HepG2 (cell line): Measurements from ENCODE around the gene SLC2A10. TPM values are rescaled to one million over a fixed set of nuclear protein-coding genes. Genes with fewer than 3 reads are reported as not detected.

Experiments
- BATF2 ChIP-seq: sonication (generic); formaldehyde crosslinking; IDR thresholded peaks from 2 replicates; pipeline ENCODE4 v1.8.0; 2022; ENCODE audit warnings: mild to moderate bottlenecking, missing genetic modification reagents, moderate library complexity
- DBP ChIP-seq: sonication (generic); formaldehyde crosslinking; IDR thresholded peaks from 2 replicates; pipeline ENCODE4 v1.4.0; 2020; ENCODE audit warnings: missing genetic modification reagents; ENCODE audit errors: not compliant biosample characterization
- E2F5 ChIP-seq: sonication (generic); formaldehyde crosslinking; conservative IDR thresholded peaks from 2 replicates; pipeline ENCODE4 v1.4.0; 2020; ENCODE audit warnings: missing genetic modification reagents
- FOSL1 ChIP-seq: sonication (generic); formaldehyde crosslinking; IDR thresholded peaks from 2 replicates; pipeline ENCODE4 v1.9.0; 2021; ENCODE audit warnings: missing genetic modification reagents, borderline replicate concordance
- KIAA2018 ChIP-seq: sonication (generic); formaldehyde crosslinking; IDR thresholded peaks from 2 replicates; pipeline ENCODE4 v1.5.0; 2020; ENCODE audit warnings: mild to moderate bottlenecking, missing genetic modification reagents, borderline replicate concordance
- MLX ChIP-seq: IDR thresholded peaks from 2 replicates; pipeline ENCODE4 v1.6.1; 2016
- SP5 ChIP-seq: IDR thresholded peaks from 2 replicates; pipeline ENCODE4 v1.6.1; 2016; ENCODE audit warnings: low read depth, borderline replicate concordance
- TMF1 ChIP-seq: sonication (generic); formaldehyde crosslinking; IDR thresholded peaks from 2 replicates; pipeline ENCODE4 v1.8.1; 2022; ENCODE audit warnings: low read depth, missing genetic modification reagents
- TRIM22 ChIP-seq: fragments of 450-650 bp; IDR thresholded peaks from 2 replicates; pipeline ENCODE4 v1.6.1; 2017
- ZBTB42 ChIP-seq: sonication (generic); formaldehyde crosslinking; IDR thresholded peaks from 2 replicates; pipeline ENCODE4 v1.5.0; 2020; ENCODE audit warnings: mild to moderate bottlenecking, missing genetic modification reagents
- ZNF282 ChIP-seq: fragments of 450-650 bp; IDR thresholded peaks from 2 replicates; pipeline ENCODE4 v1.6.1; 2018; ENCODE audit not compliant: partially characterized antibody
- ZNF326 ChIP-seq: sonication (generic); formaldehyde crosslinking; IDR thresholded peaks from 2 replicates; pipeline ENCODE4 v1.4.0; 2020; ENCODE audit warnings: missing genetic modification reagents, borderline replicate concordance
- ZNF382 ChIP-seq: sonication (generic); formaldehyde crosslinking; IDR thresholded peaks from 2 replicates; pipeline ENCODE4 v1.5.0; 2020; ENCODE audit warnings: missing genetic modification reagents, mild to moderate bottlenecking, borderline replicate concordance
- ZNF660 ChIP-seq: sonication (generic); formaldehyde crosslinking; IDR thresholded peaks from 2 replicates; pipeline ENCODE4 v1.5.1; 2020; ENCODE audit warnings: mild to moderate bottlenecking, low read depth, missing genetic modification reagents, borderline replicate concordance
- ZNF724P ChIP-seq: sonication (generic); formaldehyde crosslinking; IDR thresholded peaks from 2 replicates; pipeline ENCODE4 v1.8.0; 2022; ENCODE audit warnings: missing genetic modification reagents, borderline replicate concordance
- polyA plus RNA-seq, 8 experiments: library from polyadenylated mRNA; depleted of rRNA in 3 of 8; stranded (reverse) in 7 of 8; unstranded in 1 of 8; fragments of >200 nt; fragmentation: Illumina TruSeq in 4 of 8; extraction: Trizol in 4 of 8; gene quantifications; 2 replicates each; pipeline versions ENCODE4 v1.2.1 to v1.2.3, GENCODE V29; 2011 to 2016; ENCODE audit warnings: low read depth in 4 of 8, missing spikeins in 1 of 8, mixed read lengths in 1 of 8; ENCODE audit not compliant: insufficient read depth in 1 of 8
- total RNA-seq, 5 experiments: library from RNA; depleted of rRNA; stranded (reverse); fragments of >200 nt; fragmentation: Illumina TruSeq; extraction: Trizol; gene quantifications; 2 replicates each; pipeline ENCODE4 v1.2.3, GENCODE V29; 2016; ENCODE audit warnings: low read depth in 1 of 5

Gene SLC2A10
- total and polyA plus RNA-seq, 2 of the 13 experiments (the other 11 are each of a cell fraction or from before 2014, with no cell fraction given) = 16.0 to 18.4 TPM

GRCh38 chr20:46670585-46671584, 38.6 kb upstream of the SLC2A10 start (continued):
- TF ChIP-seq DBP (CRISPR knock-in tag) (no peak), ZNF724P (CRISPR knock-in tag) (0 out of 2 replicates have a peak, but pooled peaks have one; percentile 82), ZBTB42 (no peak), FOSL1 (no peak), BATF2 (CRISPR knock-in tag) (no peak), MLX (CRISPR knock-in tag) (peak; percentile 92; the same call in 1 of the 2 replicates), ZNF282 (no peak), ZNF326 (no peak), KIAA2018 (CRISPR knock-in tag) (no peak), ZNF660 (CRISPR knock-in tag) (no peak), E2F5 (CRISPR knock-in tag) (0 out of 2 replicates have a peak, but pooled peaks have one; percentile 36), ZNF382 (CRISPR knock-in tag) (no peak), SP5 (CRISPR knock-in tag) (peak; percentile 93), TRIM22 (no peak), TMF1 (CRISPR knock-in tag) (no peak)
